Psoas muscle (tissue), 8 donors: ENCODE results near the gene HOXC10. TPM values are rescaled to one million over a fixed set of nuclear protein-coding genes. Genes with fewer than 3 reads are reported as not detected.
A peak's percentile ranks its signal among the peaks of the same experiment; 100 is the strongest.

Experiments used
- ATAC-seq, 4 donors: fragments of 200-7000 bp; cut with Tn5 transposase; one replicate each; pipeline ENCODE4 v1.9.1; 2020; ENCODE audit warnings: moderate library complexity in 3 of 4, mild to moderate bottlenecking in 2 of 4
- DNase-seq, 2 donors: peaks; one replicate each; pipeline ENCODE4 v3.0.0-alpha.2; 2020
- H3K27ac ChIP-seq: fragments of 200-600 bp; one replicate; pipeline ENCODE4 v1.8.0; 2022
- H3K27me3 ChIP-seq, 3 donors: fragments of 200-600 bp in 1 of 3; one replicate each; pipeline versions ENCODE4 v1.6.1 to v1.8.0; 2013 to 2022; ENCODE audit warnings: low read length in 2 of 3, mild to moderate bottlenecking in 2 of 3, moderate library complexity in 1 of 3; ENCODE audit not compliant: insufficient read depth in 3 of 3
- H3K36me3 ChIP-seq, 2 donors: fragments of 200-600 bp in 1 of 2; one replicate each; pipeline versions ENCODE4 v1.6.1 to v1.8.0; 2013 to 2022; ENCODE audit warnings: low read depth in 1 of 2, mild to moderate bottlenecking in 1 of 2, moderate library complexity in 1 of 2; ENCODE audit not compliant: insufficient read depth in 1 of 2
- H3K4me1 ChIP-seq: fragments of 200-600 bp; one replicate; pipeline ENCODE4 v1.8.0; 2022
- H3K4me3 ChIP-seq: fragments of 200-600 bp; one replicate; pipeline ENCODE4 v1.8.0; 2022; ENCODE audit warnings: mild to moderate bottlenecking
- H3K9me3 ChIP-seq: fragments of 200-600 bp; one replicate; pipeline ENCODE4 v1.8.0; 2022
- WGBS, 3 donors: extraction: QIAGEN DNeasy Blood & Tissue Kit; methylation state at CpG; one replicate each; pipeline versions ENCODE4 v1.1.6 to v1.1.7; 2013; 5-methylcytosine and 5-hydroxymethylcytosine counted together
- intact Hi-C, 2 donors: fragments of 100-400 bp; cut with DNase I; formaldehyde crosslinking; loops; one replicate each; pipeline versions ENCODE4 v1.11.0 to v1.14.2; 2022
- polyA plus RNA-seq, 3 donors: library from polyadenylated mRNA; stranded (reverse); fragments of 200-250 nt; gene quantifications; one replicate each; pipeline ENCODE4 v1.2.3, GENCODE V29; 2013
- total RNA-seq, 4 donors: library from RNA; stranded (reverse); fragmentation: NEBNext Ultra II Directional in 2 of 4; extraction: Animal tissue kit (Norgen Biotek cat#: 25700) in 2 of 4; gene quantifications; one replicate each; pipeline versions ENCODE4 v1.2.1 to v1.2.4, GENCODE V29; 2021 to 2023
- TF ChIP-seq, protein P1 (sequence below): fragments of 200-600 bp; IDR thresholded peaks from one replicate; pipeline ENCODE4 v1.8.0; 2022; ENCODE audit warnings: antibody characterized with exemption
- donor health status: healthy with polysubstance abuse.
- donor health status: DM: no; HTN: no; CAD: no; lungs with moderate emphysema.
- donor health status: Bipolar disorder and iron deficiency.
- donor health status: healthy.
- donor health status: DM: yes; HTN: yes; CAD: no.
- donor health status: DM: no; HTN: no; CAD: no.
- donor health status: DM: no; HTN: no; CAD: no.
- donor health status: DM: yes; HTN: yes; CAD: no.

HOXC10 gene
- total and polyA plus RNA-seq, 7 donors: 3.0 to 129 (median 62.0) TPM

DNA sequence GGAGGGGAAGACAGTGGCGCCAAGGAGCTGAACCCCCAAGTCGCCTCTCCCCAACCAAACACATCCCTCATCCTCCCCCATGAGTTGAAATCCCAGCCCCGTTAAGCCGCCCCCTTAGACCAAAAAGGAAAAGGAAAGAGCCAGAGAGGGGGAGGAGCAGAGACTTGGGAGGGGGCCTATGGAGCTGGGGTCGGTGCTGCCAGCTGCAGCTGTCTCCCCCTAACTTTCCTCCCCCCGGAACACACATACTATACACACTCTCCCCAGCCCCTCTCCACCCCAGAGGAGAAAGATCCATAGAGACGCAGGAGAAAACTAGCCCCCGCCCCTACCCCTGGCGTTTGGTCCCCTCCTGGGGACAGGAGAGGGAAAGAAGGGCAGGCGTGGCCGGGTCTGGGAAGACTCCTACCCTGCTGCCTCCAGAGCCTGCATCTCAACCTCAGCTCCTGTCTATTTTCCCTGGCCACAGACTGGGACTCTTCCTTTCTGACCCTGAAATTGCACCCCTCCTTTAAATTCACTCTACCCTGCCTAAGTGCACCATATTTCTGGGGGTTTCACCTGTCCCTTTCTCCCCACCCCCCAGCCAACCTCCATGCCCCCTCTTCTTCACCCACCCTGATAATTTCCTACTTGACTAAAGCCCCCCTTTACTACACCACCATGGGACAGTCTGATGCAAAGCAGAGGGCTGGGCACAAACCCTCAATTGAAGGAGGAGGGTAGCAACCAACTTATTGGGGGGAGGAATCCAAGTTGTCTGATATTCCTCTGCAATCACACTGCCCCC is 13.4 kb downstream of the HOXC10 start:
- no peaks in the 10 kb centered on the region for H3K27me3 ChIP-seq

DNA sequence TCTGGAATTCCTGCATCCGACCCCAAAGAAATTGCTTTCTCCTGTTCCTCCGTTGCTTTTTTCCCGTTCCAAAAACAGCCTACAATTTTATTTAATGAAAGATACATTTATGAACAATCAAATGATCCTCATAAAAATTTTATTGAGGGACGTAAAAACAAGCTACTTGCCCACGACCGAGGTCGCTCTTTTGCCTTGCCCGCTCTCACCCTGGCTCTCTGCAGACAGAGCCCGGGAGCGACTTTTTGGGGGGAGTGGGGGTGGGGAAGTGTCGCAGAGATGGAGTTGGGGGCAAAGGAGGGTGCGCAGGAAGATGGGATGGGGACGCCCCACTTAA is 13.9 kb downstream of the HOXC10 start:
- Histone ChIP-seq H3K27ac (peak overlapping the region; percentile 95), H3K36me3 (no peaks in the 10 kb centered on the region), H3K4me3 (peak overlapping the region; percentile 78), H3K27me3 (no peaks in the 10 kb centered on the region), H3K4me1 (peaks cover 16% of the 10 kb centered on the region), H3K9me3 (no peaks in the 10 kb centered on the region)
- intact Hi-C loops: no loop called here
- ATAC-seq (no peak), DNase-seq (peak in 1 of 2 donors; percentile 13)
- TF ChIP-seq, protein P1, sequence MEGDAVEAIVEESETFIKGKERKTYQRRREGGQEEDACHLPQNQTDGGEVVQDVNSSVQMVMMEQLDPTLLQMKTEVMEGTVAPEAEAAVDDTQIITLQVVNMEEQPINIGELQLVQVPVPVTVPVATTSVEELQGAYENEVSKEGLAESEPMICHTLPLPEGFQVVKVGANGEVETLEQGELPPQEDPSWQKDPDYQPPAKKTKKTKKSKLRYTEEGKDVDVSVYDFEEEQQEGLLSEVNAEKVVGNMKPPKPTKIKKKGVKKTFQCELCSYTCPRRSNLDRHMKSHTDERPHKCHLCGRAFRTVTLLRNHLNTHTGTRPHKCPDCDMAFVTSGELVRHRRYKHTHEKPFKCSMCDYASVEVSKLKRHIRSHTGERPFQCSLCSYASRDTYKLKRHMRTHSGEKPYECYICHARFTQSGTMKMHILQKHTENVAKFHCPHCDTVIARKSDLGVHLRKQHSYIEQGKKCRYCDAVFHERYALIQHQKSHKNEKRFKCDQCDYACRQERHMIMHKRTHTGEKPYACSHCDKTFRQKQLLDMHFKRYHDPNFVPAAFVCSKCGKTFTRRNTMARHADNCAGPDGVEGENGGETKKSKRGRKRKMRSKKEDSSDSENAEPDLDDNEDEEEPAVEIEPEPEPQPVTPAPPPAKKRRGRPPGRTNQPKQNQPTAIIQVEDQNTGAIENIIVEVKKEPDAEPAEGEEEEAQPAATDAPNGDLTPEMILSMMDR: no peak
- 4 to 16% (median 7%) methylated on average over 13 of the region's 13 CpGs for whole genome bisulfite sequencing, 3 donors

More for the DNA sequence above, 13.4 kb downstream of the HOXC10 start:
- TF ChIP-seq, protein P1: no peak
- no peaks in the 10 kb centered on the region for H3K9me3 ChIP-seq
- ATAC-seq: no peak
- peak overlapping the region; percentile 78 for H3K4me3 ChIP-seq
- H3K4me1 ChIP-seq: peaks cover 15% of the 10 kb centered on the region
- intact Hi-C loops: no loop called here
- no peaks in the 10 kb centered on the region for H3K36me3 ChIP-seq
- 5 to 16% (median 8%) methylated on average over 8 to 11 of the region's 11 CpGs for WGBS, 3 donors
- DNase-seq: peak in 1 of 2 donors; percentile 53
- peak overlapping the region; percentile 95 for H3K27ac ChIP-seq

DNA sequence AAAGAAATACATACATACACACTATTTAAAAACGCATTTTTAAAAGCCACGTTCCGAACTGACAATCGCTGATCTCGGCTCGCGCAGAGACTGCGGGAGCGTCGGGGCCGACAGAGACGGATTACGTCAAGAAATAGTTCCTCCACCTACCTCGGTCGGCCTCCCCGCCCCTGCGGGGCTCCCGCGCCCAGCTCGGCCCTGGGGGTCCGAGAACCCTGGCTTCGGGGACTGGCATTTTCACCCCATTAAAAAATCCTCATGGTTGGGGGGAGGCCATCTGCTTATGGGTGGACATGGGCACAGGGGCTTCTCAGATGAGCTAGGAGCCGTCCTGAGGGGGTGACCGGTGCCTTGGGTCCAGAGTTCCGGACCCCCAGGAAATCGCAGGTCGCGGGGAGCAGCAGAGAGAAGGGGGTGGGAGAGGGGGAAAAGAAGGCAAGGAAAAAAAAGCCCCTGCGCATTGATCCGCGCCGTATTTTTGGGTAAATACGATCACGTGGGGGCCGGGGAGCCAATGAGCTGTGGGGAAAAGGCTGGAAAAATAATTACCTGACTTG is 14.7 kb downstream of the HOXC10 start:
- WGBS, 3 donors: 1% methylated on average over 35 of the region's 35 CpGs
- ATAC-seq: peak; percentile 41 to 59 (median 50)
- intact Hi-C loops: loop anchor here in 1 of 2 donors (5.0 kb wide), 1 partner anchor 278 kb away; no protein-coding TSS in a partner anchor
- no peaks in the 10 kb centered on the region for H3K27me3 ChIP-seq
- peaks cover 19% of the 10 kb centered on the region for H3K4me1 ChIP-seq
- DNase-seq: peak; percentile 75 to 85
- peak overlapping the region; percentile 78 for H3K4me3 ChIP-seq
- H3K27ac ChIP-seq: peak overlapping the region; percentile 95
- no peaks in the 10 kb centered on the region for H3K9me3 ChIP-seq
- TF ChIP-seq, protein P1: no peak
- no peaks in the 10 kb centered on the region for H3K36me3 ChIP-seq

DNA sequence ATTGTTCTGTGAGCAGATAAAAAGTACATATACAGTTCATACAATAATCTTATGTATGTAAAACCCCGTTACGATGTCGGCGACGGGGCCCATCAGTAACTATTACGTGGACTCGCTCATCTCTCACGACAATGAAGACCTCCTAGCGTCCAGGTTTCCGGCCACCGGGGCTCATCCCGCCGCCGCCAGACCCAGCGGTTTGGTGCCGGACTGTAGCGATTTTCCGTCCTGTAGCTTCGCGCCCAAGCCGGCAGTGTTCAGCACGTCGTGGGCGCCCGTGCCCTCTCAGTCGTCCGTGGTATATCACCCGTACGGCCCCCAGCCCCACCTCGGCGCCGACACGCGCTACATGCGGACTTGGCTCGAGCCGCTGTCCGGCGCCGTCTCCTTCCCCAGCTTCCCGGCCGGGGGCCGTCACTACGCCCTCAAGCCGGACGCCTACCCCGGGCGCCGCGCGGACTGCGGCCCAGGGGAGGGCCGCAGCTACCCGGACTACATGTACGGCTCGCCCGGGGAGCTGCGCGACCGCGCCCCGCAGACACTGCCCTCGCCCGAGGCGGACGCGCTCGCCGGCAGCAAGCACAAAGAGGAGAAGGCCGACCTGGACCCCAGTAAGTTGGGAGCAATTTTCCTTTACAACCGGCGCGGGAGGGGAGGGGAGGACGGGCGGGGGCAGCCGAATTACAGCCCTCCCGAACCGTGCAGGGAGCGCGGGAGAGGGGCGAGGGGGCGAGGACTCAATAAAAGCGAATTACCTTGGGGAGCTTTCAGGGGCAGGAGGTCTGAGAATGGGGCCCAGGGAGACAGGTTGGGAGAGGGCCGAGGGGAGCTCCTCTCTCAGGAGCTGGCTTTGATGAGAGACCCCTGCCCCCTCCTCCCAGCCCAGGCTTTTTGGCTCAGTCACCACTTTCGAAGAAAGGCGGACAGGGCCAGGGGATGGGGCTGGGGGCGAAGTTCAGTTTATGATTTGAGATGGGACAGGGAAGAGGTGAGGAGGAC is 15.5 kb downstream of the HOXC10 start, which contains the start of gene HOXC9:
Gene HOXC9, plus strand, starts transcription at position 46 of the 999 bp plus-strand sequence. Its CDS starts 28 bp downstream, at position 74.
- DNase-seq: peak; percentile 51 to 73
- WGBS, 3 donors: 1% methylated on average over 56 to 87 of the region's 87 CpGs
- H3K36me3 ChIP-seq: no peaks in the 10 kb centered on the region
- TF ChIP-seq, protein P1: no peak
- peaks cover 19% of the 10 kb centered on the region for H3K4me1 ChIP-seq
- no peaks in the 10 kb centered on the region for H3K9me3 ChIP-seq
- H3K27ac ChIP-seq: peak within 1 kb of the TSS; percentile 95
- no peaks in the 10 kb centered on the region for H3K27me3 ChIP-seq
- peak within 1 kb of the TSS; percentile 78 for H3K4me3 ChIP-seq
- ATAC-seq: peak; percentile 33 to 72 (median 50)
- intact Hi-C loops: loop anchor here in 1 of 2 donors (5.0 kb wide), 1 partner anchor 277 kb away; no protein-coding TSS in a partner anchor
